HCT116 (cell line): ENCODE data around the gene AK4. TPM values are rescaled to one million over a fixed set of nuclear protein-coding genes. Genes with fewer than 3 reads are reported as not detected.

ENCODE experiments used
- ATAC-seq: fragments of 200-7000 bp; cut with Tn5 transposase; 2 replicates; pipeline ENCODE4 v1.9.1; 2020; ENCODE audit warnings: mild to moderate bottlenecking, moderate library complexity
- BruUV-seq: library from RNA; stranded (reverse); fragments of 400-500 nt; replicated peaks from 2 replicates; lab custom pipeline; 2021; lab: Mats Ljungman, UMichigan
- CTCF ChIA-PET: fragments of 300-600 bp; sonication (Branson Sonifier 250); formaldehyde crosslinking; loops from one replicate; lab custom pipeline; 2021; ENCODE audit warnings: antibody characterized with exemption; lab: Charles Lee
- POLR2A ChIA-PET: fragments of 300-600, 350-600 bp; sonication (Branson Sonifier 250); formaldehyde crosslinking; loops from one replicate; lab custom pipeline; 2021; ENCODE audit warnings: antibody characterized with exemption; lab: Charles Lee
- RAD21 ChIA-PET, 2 experiments: fragments of 300-600 bp; sonication (Branson Sonifier 250); formaldehyde crosslinking; loops; one replicate each; lab custom pipeline; 2023; ENCODE audit warnings: low total read pairs in 2 of 2; ENCODE audit not compliant: uncharacterized antibody in 2 of 2, unreplicated experiment in 2 of 2, low non-redundant PET in 1 of 2; lab: Charles Lee
- DNase-seq: peaks from one replicate; pipeline ENCODE4 v3.0.0-alpha.2; 2010; ENCODE audit warnings: low read depth, low spot score
- H2AFZ ChIP-seq: fragments of 200-600 bp; shearing (Covaris generic), sonication (generic); 2 replicates; pipeline ENCODE4 v1.6.1; 2017; ENCODE audit warnings: low read depth, mixed run types, mixed read lengths, antibody characterized with exemption, low read length; ENCODE audit not compliant: poor library complexity, severe bottlenecking
- H3K27ac ChIP-seq: 2 replicates; pipeline ENCODE4 v1.5.1; 2012; ENCODE audit warnings: low read depth, low read length
- H3K27me3 ChIP-seq: fragments of 200-600 bp; sonication (generic); 2 replicates; pipeline ENCODE4 v1.6.1; 2016; ENCODE audit warnings: mixed run types, low read length, mixed read lengths; ENCODE audit not compliant: insufficient read depth
- H3K36me3 ChIP-seq, 2 experiments: fragments of 200-500 bp in 1 of 2; fragments of 200-600 bp in 1 of 2; sonication (Bioruptor generic) in 1 of 2; sonication (generic) in 1 of 2; 2 replicates each; pipeline versions ENCODE4 v1.5.1 to v1.6.1; 2014 to 2016; ENCODE audit warnings: low read length in 2 of 2, inconsistent platforms in 1 of 2, mixed read lengths in 1 of 2, mixed run types in 1 of 2; ENCODE audit not compliant: insufficient read depth in 2 of 2, control insufficient read depth in 1 of 2
- H3K4me1 ChIP-seq, 2 experiments: fragments of 200-600 bp in 1 of 2; sonication (generic) in 1 of 2; 2 replicates each; pipeline versions ENCODE4 v1.5.1 to v1.6.1; 2012 to 2017; ENCODE audit warnings: low read length in 2 of 2, inconsistent platforms in 1 of 2, mild to moderate bottlenecking in 1 of 2, mixed read lengths in 1 of 2, mixed run types in 1 of 2, moderate library complexity in 1 of 2; ENCODE audit not compliant: insufficient read depth in 2 of 2, control insufficient read depth in 1 of 2
- H3K4me2 ChIP-seq: fragments of 200-600 bp; sonication (generic); 2 replicates; pipeline ENCODE4 v1.6.1; 2017; ENCODE audit warnings: mixed run types, low read length, mixed read lengths
- H3K4me3 ChIP-seq, 2 experiments: fragments of 200-600 bp in 1 of 2; sonication (generic) in 1 of 2; replicated peaks in 1 of 2; 2 replicates each; pipeline ENCODE4 v1.5.1; 2011 to 2016; ENCODE audit warnings: low read length in 2 of 2, control low read depth in 1 of 2, low read depth in 1 of 2, mild to moderate bottlenecking in 1 of 2, mixed read lengths in 1 of 2, mixed run types in 1 of 2
- H3K79me2 ChIP-seq: fragments of 200-600 bp; sonication (generic); 2 replicates; pipeline ENCODE4 v1.6.1; 2017; ENCODE audit warnings: mild to moderate bottlenecking, mixed run types, low read length, moderate library complexity, mixed read lengths; ENCODE audit not compliant: insufficient read depth
- H3K9ac ChIP-seq: fragments of 200-600 bp; sonication (generic); 2 replicates; pipeline ENCODE4 v1.6.1; 2016; ENCODE audit warnings: low read length, mixed read lengths
- H3K9me2 ChIP-seq: fragments of 200-600 bp; sonication (generic), shearing (Covaris generic); 2 replicates; pipeline ENCODE4 v1.6.1; 2017; ENCODE audit warnings: mixed run types, mild to moderate bottlenecking, moderate library complexity; ENCODE audit not compliant: insufficient read depth
- H3K9me3 ChIP-seq, 2 experiments: fragments of 200-500 bp in 1 of 2; fragments of 200-600 bp in 1 of 2; sonication (Bioruptor generic) in 1 of 2; sonication (generic) in 1 of 2; 2 replicates each; pipeline ENCODE4 v1.6.1; 2014 to 2017; ENCODE audit warnings: low read length in 2 of 2, mixed read lengths in 2 of 2, inconsistent platforms in 1 of 2, low read depth in 1 of 2, mild to moderate bottlenecking in 1 of 2, mixed run types in 1 of 2, moderate library complexity in 1 of 2; ENCODE audit not compliant: control insufficient read depth in 1 of 2, insufficient read depth in 1 of 2
- H4K20me1 ChIP-seq: fragments of 200-600 bp; sonication (generic), shearing (Covaris generic); 2 replicates; pipeline ENCODE4 v1.6.1; 2017; ENCODE audit warnings: mixed run types, mild to moderate bottlenecking, moderate library complexity; ENCODE audit not compliant: insufficient read depth
- CBX3 ChIP-seq: IDR thresholded peaks from 2 replicates; pipeline ENCODE4 v1.6.1; 2012; ENCODE audit warnings: low read depth
- CEBPB ChIP-seq: IDR thresholded peaks from 2 replicates; pipeline ENCODE4 v1.6.1; 2012; ENCODE audit warnings: low read depth
- EGR1 ChIP-seq: IDR thresholded peaks from 2 replicates; pipeline ENCODE4 v1.6.1; 2012; ENCODE audit warnings: low read depth
- ELF1 ChIP-seq: IDR thresholded peaks from 2 replicates; pipeline ENCODE4 v1.6.1; 2012; ENCODE audit warnings: low read depth, borderline replicate concordance
- EZH2 ChIP-seq: fragments of 200-600 bp; sonication (generic); IDR thresholded peaks from 2 replicates; pipeline ENCODE4 v1.6.1; 2017; ENCODE audit warnings: antibody characterized with exemption, mixed run types
- FOSL1 ChIP-seq: IDR thresholded peaks from 2 replicates; pipeline ENCODE4 v1.6.1; 2012; ENCODE audit warnings: low read depth
- JUND ChIP-seq: IDR thresholded peaks from 2 replicates; pipeline ENCODE4 v1.6.1; 2012
- MAX ChIP-seq: IDR thresholded peaks from 2 replicates; pipeline ENCODE4 v1.6.1; 2012
- POLR2A ChIP-seq: IDR thresholded peaks from 2 replicates; pipeline ENCODE4 v1.7.0; 2011; ENCODE audit warnings: borderline replicate concordance; ENCODE audit not compliant: insufficient read depth, insufficient read length; ENCODE audit errors: extremely low read depth
- RAD21 ChIP-seq: IDR thresholded peaks from 2 replicates; pipeline ENCODE4 v1.6.1; 2012; ENCODE audit warnings: low read depth, mild to moderate bottlenecking
- SP1 ChIP-seq: IDR thresholded peaks from 2 replicates; pipeline ENCODE4 v1.6.1; 2012; ENCODE audit warnings: low read depth
- SRF ChIP-seq: IDR thresholded peaks from 2 replicates; pipeline ENCODE4 v1.6.1; 2012; ENCODE audit warnings: low read depth
- TCF7L2 ChIP-seq: IDR thresholded peaks from 2 replicates; pipeline ENCODE4 v1.7.0; 2011; ENCODE audit warnings: borderline replicate concordance, inconsistent platforms; ENCODE audit not compliant: insufficient read depth, insufficient read length; ENCODE audit errors: extremely low read depth
- YY1 ChIP-seq: IDR thresholded peaks from 2 replicates; pipeline ENCODE4 v1.6.1; 2011; ENCODE audit warnings: low read length, low read depth, moderate library complexity, mild to moderate bottlenecking; ENCODE audit not compliant: insufficient replicate concordance; ENCODE audit errors: extremely low read depth
- ZFX ChIP-seq: fragments of 450-650 bp; IDR thresholded peaks from 2 replicates; pipeline ENCODE4 v1.6.1; 2017
- ZNF274 ChIP-seq: fragments of 200-500 bp; sonication (Bioruptor generic); IDR thresholded peaks from 2 replicates; pipeline ENCODE4 v1.6.1; 2014; ENCODE audit warnings: mild to moderate bottlenecking, low read depth, low read length, inconsistent platforms
- intact Hi-C: fragments of 100-400 bp; cut with micrococcal nuclease; formaldehyde crosslinking; loops from 2 replicates; pipeline ENCODE4 v1.10.0; 2022
- total RNA-seq: library from RNA; stranded (reverse); gene quantifications from one replicate; pipeline ENCODE4 v1.2.1, GENCODE V29; 2021; ENCODE audit not compliant: unreplicated experiment
- TF ChIP-seq, protein P1 (sequence below), 3 experiments: fragments of 200-600 bp in 1 of 3; sonication (generic) in 1 of 3; IDR thresholded peaks in 2 of 3; conservative IDR thresholded peaks in 1 of 3; 2 replicates each; pipeline ENCODE4 v1.5.1; 2012 to 2017; ENCODE audit warnings: low read depth in 2 of 3, low read length in 2 of 3, antibody characterized with exemption in 1 of 3, borderline replicate concordance in 1 of 3, control low read depth in 1 of 3, mild to moderate bottlenecking in 1 of 3, mixed read lengths in 1 of 3, mixed run types in 1 of 3, moderate library complexity in 1 of 3; ENCODE audit not compliant: insufficient read depth in 1 of 3
- TF ChIP-seq, protein P2 (sequence below): IDR thresholded peaks from 2 replicates; pipeline ENCODE4 v1.6.1; 2012; ENCODE audit warnings: low read depth
- TF ChIP-seq, protein P3 (sequence below): IDR thresholded peaks from 2 replicates; pipeline ENCODE4 v1.6.1; 2011; ENCODE audit warnings: mild to moderate bottlenecking, low read length, moderate library complexity; ENCODE audit not compliant: insufficient replicate concordance; ENCODE audit errors: extremely low read depth

Gene AK4
- total RNA-seq, 1 experiment from 2014 or later, result 51.5 TPM

- no peaks in the 10 kb centered on the region for H3K9me3 ChIP-seq
- no peaks in the 10 kb centered on the region for H3K27me3 ChIP-seq
- H3K79me2 ChIP-seq, result no peaks in the 10 kb centered on the region
- no peak overlapping the region for H3K4me2 ChIP-seq
- no peak overlapping the region for H2AFZ ChIP-seq
- POLR2A ChIA-PET, result no interaction called here
- H3K4me3 ChIP-seq, result no peak overlapping the region
- ATAC-seq (no peak), DNase-seq (no peak)
- no peaks in the 10 kb centered on the region for H3K9me2 ChIP-seq
- RAD21 ChIA-PET, result no interaction called here
- TF ChIP-seq FOSL1, result no peak
- TF ChIP-seq ELF1, result no peak
- no peak for TF ChIP-seq POLR2A
- TF ChIP-seq SRF, result no peak
- TF ChIP-seq, protein P1, sequence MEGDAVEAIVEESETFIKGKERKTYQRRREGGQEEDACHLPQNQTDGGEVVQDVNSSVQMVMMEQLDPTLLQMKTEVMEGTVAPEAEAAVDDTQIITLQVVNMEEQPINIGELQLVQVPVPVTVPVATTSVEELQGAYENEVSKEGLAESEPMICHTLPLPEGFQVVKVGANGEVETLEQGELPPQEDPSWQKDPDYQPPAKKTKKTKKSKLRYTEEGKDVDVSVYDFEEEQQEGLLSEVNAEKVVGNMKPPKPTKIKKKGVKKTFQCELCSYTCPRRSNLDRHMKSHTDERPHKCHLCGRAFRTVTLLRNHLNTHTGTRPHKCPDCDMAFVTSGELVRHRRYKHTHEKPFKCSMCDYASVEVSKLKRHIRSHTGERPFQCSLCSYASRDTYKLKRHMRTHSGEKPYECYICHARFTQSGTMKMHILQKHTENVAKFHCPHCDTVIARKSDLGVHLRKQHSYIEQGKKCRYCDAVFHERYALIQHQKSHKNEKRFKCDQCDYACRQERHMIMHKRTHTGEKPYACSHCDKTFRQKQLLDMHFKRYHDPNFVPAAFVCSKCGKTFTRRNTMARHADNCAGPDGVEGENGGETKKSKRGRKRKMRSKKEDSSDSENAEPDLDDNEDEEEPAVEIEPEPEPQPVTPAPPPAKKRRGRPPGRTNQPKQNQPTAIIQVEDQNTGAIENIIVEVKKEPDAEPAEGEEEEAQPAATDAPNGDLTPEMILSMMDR (IDR thresholded peaks at IDR 0.05 in 2 of 3, conservative IDR thresholded peaks at IDR 0.05 in 1 of 3; ENCODE audit: borderline replicate concordance in 1 of 3, insufficient read depth in 1 of 3, low read depth in 2 of 3, low read length in 2 of 3), result no peak
- no peak for TF ChIP-seq EZH2
- TF ChIP-seq EGR1, result no peak
- TF ChIP-seq, protein P2, sequence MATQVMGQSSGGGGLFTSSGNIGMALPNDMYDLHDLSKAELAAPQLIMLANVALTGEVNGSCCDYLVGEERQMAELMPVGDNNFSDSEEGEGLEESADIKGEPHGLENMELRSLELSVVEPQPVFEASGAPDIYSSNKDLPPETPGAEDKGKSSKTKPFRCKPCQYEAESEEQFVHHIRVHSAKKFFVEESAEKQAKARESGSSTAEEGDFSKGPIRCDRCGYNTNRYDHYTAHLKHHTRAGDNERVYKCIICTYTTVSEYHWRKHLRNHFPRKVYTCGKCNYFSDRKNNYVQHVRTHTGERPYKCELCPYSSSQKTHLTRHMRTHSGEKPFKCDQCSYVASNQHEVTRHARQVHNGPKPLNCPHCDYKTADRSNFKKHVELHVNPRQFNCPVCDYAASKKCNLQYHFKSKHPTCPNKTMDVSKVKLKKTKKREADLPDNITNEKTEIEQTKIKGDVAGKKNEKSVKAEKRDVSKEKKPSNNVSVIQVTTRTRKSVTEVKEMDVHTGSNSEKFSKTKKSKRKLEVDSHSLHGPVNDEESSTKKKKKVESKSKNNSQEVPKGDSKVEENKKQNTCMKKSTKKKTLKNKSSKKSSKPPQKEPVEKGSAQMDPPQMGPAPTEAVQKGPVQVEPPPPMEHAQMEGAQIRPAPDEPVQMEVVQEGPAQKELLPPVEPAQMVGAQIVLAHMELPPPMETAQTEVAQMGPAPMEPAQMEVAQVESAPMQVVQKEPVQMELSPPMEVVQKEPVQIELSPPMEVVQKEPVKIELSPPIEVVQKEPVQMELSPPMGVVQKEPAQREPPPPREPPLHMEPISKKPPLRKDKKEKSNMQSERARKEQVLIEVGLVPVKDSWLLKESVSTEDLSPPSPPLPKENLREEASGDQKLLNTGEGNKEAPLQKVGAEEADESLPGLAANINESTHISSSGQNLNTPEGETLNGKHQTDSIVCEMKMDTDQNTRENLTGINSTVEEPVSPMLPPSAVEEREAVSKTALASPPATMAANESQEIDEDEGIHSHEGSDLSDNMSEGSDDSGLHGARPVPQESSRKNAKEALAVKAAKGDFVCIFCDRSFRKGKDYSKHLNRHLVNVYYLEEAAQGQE, result no peak
- no peak for TF ChIP-seq CBX3
- TF ChIP-seq MAX, result no peak
- TF ChIP-seq YY1, result no peak
- no peak for TF ChIP-seq ZNF274
- no peak for TF ChIP-seq RAD21
- TF ChIP-seq CEBPB, result no peak
- TF ChIP-seq, protein P3, sequence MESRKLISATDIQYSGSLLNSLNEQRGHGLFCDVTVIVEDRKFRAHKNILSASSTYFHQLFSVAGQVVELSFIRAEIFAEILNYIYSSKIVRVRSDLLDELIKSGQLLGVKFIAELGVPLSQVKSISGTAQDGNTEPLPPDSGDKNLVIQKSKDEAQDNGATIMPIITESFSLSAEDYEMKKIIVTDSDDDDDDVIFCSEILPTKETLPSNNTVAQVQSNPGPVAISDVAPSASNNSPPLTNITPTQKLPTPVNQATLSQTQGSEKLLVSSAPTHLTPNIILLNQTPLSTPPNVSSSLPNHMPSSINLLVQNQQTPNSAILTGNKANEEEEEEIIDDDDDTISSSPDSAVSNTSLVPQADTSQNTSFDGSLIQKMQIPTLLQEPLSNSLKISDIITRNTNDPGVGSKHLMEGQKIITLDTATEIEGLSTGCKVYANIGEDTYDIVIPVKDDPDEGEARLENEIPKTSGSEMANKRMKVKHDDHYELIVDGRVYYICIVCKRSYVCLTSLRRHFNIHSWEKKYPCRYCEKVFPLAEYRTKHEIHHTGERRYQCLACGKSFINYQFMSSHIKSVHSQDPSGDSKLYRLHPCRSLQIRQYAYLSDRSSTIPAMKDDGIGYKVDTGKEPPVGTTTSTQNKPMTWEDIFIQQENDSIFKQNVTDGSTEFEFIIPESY, result no peak
- no peak for TF ChIP-seq JUND
- TF ChIP-seq TCF7L2, result no peak
- no peak for TF ChIP-seq SP1
- no peak for TF ChIP-seq ZFX
- BruUV-seq, result no TSS peak
- no peaks in the 10 kb centered on the region for H3K4me1 ChIP-seq
- H3K27ac ChIP-seq, result no peak overlapping the region
- H4K20me1 ChIP-seq, result no peaks in the 10 kb centered on the region
- CTCF ChIA-PET, result no interaction called here
- no peak overlapping the region for H3K9ac ChIP-seq
- intact Hi-C loops, result no loop called here
- H3K36me3 ChIP-seq, result no peaks in the 10 kb centered on the region
Observed at GRCh38 chr1:65114322-65114721, 33.7 kb upstream of the AK4 start.
